ENCODE results near the gene ACVR1. TPM values are rescaled to one million over a fixed set of nuclear protein-coding genes. Genes with fewer than 3 reads are reported as not detected.
"Not testable (repeated sequence)": the region's sequence is repeated elsewhere in the genome, so short reads cannot be mapped to it uniquely, and the experiment has no call there.

The ACVR1 gene
- total RNA-seq, 1 donor from 2014 or later, result 17.1 TPM

GRCh38 chr2:157833721-157834120, 42.4 kb downstream of the ACVR1 start:
- FAIRE-seq, result no peak
- DNase-seq (ENCODE audit: low read depth), result no peak
- TF ChIP-seq CTCF (IDR thresholded peaks at IDR 0.05; ENCODE audit: insufficient read depth, low read length, severe bottlenecking), result no peak

GRCh38 chr2:157831573-157832315, 44.4 kb downstream of the ACVR1 start:
- FAIRE-seq (no peak), DNase-seq (ENCODE audit: low read depth) (no peak)
- no peak overlapping the region for H3K4me3 ChIP-seq (ENCODE audit: low read depth, low read length)
- TF ChIP-seq CTCF (IDR thresholded peaks at IDR 0.05; ENCODE audit: insufficient read depth, low read length, severe bottlenecking), result no peak
- no peaks in the 10 kb centered on the region for H3K27me3 ChIP-seq (ENCODE audit: control insufficient read depth, insufficient read depth, low read length)
- peaks cover 3% of the 10 kb centered on the region for H3K36me3 ChIP-seq (ENCODE audit: control insufficient read depth, insufficient read depth, low read length)

More at GRCh38 chr2:157833721-157834120, 42.4 kb downstream of the ACVR1 start:
- Histone ChIP-seq H3K36me3 (ENCODE audit: control insufficient read depth, insufficient read depth, low read length) (peaks cover 3% of the 10 kb centered on the region), H3K4me3 (ENCODE audit: low read depth, low read length) (no peak overlapping the region), H3K27me3 (ENCODE audit: control insufficient read depth, insufficient read depth, low read length) (no peaks in the 10 kb centered on the region)

- H3K36me3 ChIP-seq (ENCODE audit: control insufficient read depth, insufficient read depth, low read length), result no peaks in the 10 kb centered on the region
- DNase-seq (ENCODE audit: low read depth) (peak; percentile 98), FAIRE-seq (no peak)
- no peaks in the 10 kb centered on the region for H3K27me3 ChIP-seq (ENCODE audit: control insufficient read depth, insufficient read depth, low read length)
- H3K4me3 ChIP-seq (ENCODE audit: low read depth, low read length), result no peak overlapping the region
- no peak for TF ChIP-seq CTCF (IDR thresholded peaks at IDR 0.05; ENCODE audit: insufficient read depth, low read length, severe bottlenecking)
Measured at GRCh38 chr2:157830696-157831570, 45.2 kb downstream of the ACVR1 start.

GRCh38 chr2:157830266-157830665, 45.9 kb downstream of the ACVR1 start:
- Histone ChIP-seq H3K4me3 (ENCODE audit: low read depth, low read length) (no peak overlapping the region), H3K36me3 (ENCODE audit: control insufficient read depth, insufficient read depth, low read length) (no peaks in the 10 kb centered on the region), H3K27me3 (ENCODE audit: control insufficient read depth, insufficient read depth, low read length) (no peaks in the 10 kb centered on the region)
- FAIRE-seq (no peak), DNase-seq (ENCODE audit: low read depth) (no peak)
- TF ChIP-seq CTCF (IDR thresholded peaks at IDR 0.05; ENCODE audit: insufficient read depth, low read length, severe bottlenecking), result no peak

GRCh38 chr2:157827377-157827776, 48.8 kb downstream of the ACVR1 start:
- TF ChIP-seq CTCF (IDR thresholded peaks at IDR 0.05; ENCODE audit: insufficient read depth, low read length, severe bottlenecking), result no peak
- no peaks in the 10 kb centered on the region for H3K36me3 ChIP-seq (ENCODE audit: control insufficient read depth, insufficient read depth, low read length)
- no peaks in the 10 kb centered on the region for H3K27me3 ChIP-seq (ENCODE audit: control insufficient read depth, insufficient read depth, low read length)
- no peak overlapping the region for H3K4me3 ChIP-seq (ENCODE audit: low read depth, low read length)
- no peak for DNase-seq (ENCODE audit: low read depth)
- FAIRE-seq, result no peak

GRCh38 chr2:157826644-157827043, 49.5 kb downstream of the ACVR1 start:
- FAIRE-seq; DNase-seq (ENCODE audit: low read depth); H3K4me3 ChIP-seq (ENCODE audit: low read depth, low read length); H3K27me3 ChIP-seq (ENCODE audit: control insufficient read depth, insufficient read depth, low read length); H3K36me3 ChIP-seq (ENCODE audit: control insufficient read depth, insufficient read depth, low read length): not testable (repeated sequence)
